Measurements from ENCODE around the gene MAU2. TPM values are rescaled to one million over a fixed set of nuclear protein-coding genes. Genes with fewer than 3 reads are reported as not detected.
"Not testable (repeated sequence)": the region's sequence is repeated elsewhere in the genome, so short reads cannot be mapped to it uniquely, and the experiment has no call there.

The MAU2 gene
- total RNA-seq, 1 experiment from 2014 or later: 38.0 TPM

- in situ Hi-C loops (cut with HindIII; ENCODE audit: low pct_unique_long_range_greater_than_20kb, low sequenced_read_pairs); H3K4me3 ChIP-seq (ENCODE audit: low read depth in 2 of 2, low read length in 2 of 2); H3K36me3 ChIP-seq (ENCODE audit: control insufficient read depth, insufficient read depth, low read length); BruUV-seq (replicated peaks); H3K4me1 ChIP-seq (ENCODE audit: control insufficient read depth, insufficient read depth, low read length); intact Hi-C loops (cut with micrococcal nuclease; ENCODE audit: unreplicated experiment); CTCF ChIA-PET; H3K9me3 ChIP-seq (ENCODE audit: control insufficient read depth, insufficient read depth, low read depth, low read length); ATAC-seq; H3K27ac ChIP-seq (ENCODE audit: low read length); DNase-seq (ENCODE audit: low read depth, low spot score); H3K27me3 ChIP-seq (ENCODE audit: control insufficient read depth, insufficient read depth, low read length); POLR2A ChIA-PET: not testable (repeated sequence)
Observed at GRCh38 chr19:19394333-19394732, 73.7 kb downstream of the MAU2 start.

- in situ Hi-C loops (cut with HindIII; ENCODE audit: low pct_unique_long_range_greater_than_20kb, low sequenced_read_pairs): no loop called here
- ChIA-PET POLR2A (no interaction called here), CTCF (no interaction called here)
- BruUV-seq (replicated peaks): no TSS peak
- no peaks in the 10 kb centered on the region for H3K9me3 ChIP-seq (ENCODE audit: control insufficient read depth, insufficient read depth, low read depth, low read length)
- no peak overlapping the region for H3K4me3 ChIP-seq (ENCODE audit: low read depth in 2 of 2, low read length in 2 of 2)
- H3K27me3 ChIP-seq (ENCODE audit: control insufficient read depth, insufficient read depth, low read length): no peaks in the 10 kb centered on the region
- intact Hi-C loops (cut with micrococcal nuclease; ENCODE audit: unreplicated experiment): no loop called here
- TF ChIP-seq CTCF (IDR thresholded peaks at IDR 0.05): no peak
- TF ChIP-seq REST (IDR thresholded peaks at IDR 0.05; ENCODE audit: insufficient read depth in 1 of 2, low read depth in 2 of 2, low read length in 1 of 2): no peak
- TF ChIP-seq SIN3A (IDR thresholded peaks at IDR 0.05; ENCODE audit: borderline replicate concordance, insufficient read depth, low read depth, low read length): no peak
- TF ChIP-seq POLR2AphosphoS5 (IDR thresholded peaks at IDR 0.05; ENCODE audit: low read depth, low read length): no peak
- no peak for TF ChIP-seq TCF7L2 (IDR thresholded peaks at IDR 0.05; ENCODE audit: low read depth, low read length)
- H3K36me3 ChIP-seq (ENCODE audit: control insufficient read depth, insufficient read depth, low read length): no peaks in the 10 kb centered on the region
- H3K4me1 ChIP-seq (ENCODE audit: control insufficient read depth, insufficient read depth, low read length): peaks cover 19% of the 10 kb centered on the region
- DNase-seq (ENCODE audit: low read depth, low spot score) (no peak), ATAC-seq (peak; percentile 58; the same call in 1 of the 2 replicates)
- H3K27ac ChIP-seq (ENCODE audit: low read length): peak overlapping the region; percentile 54; the same call in 1 of the 2 replicates
Observed at GRCh38 chr19:19399733-19400433, 79.3 kb downstream of the MAU2 start.

GRCh38 chr19:19402656-19403372 lies 82.2 kb downstream of the MAU2 start:
- POLR2A ChIA-PET: interaction anchor here (0.5 kb wide), 1 partner anchor 23 kb away, joined by 5 read pairs; no protein-coding TSS in a partner anchor
- no peak for TF ChIP-seq CTCF (IDR thresholded peaks at IDR 0.05)
- no peak for TF ChIP-seq REST (IDR thresholded peaks at IDR 0.05; ENCODE audit: insufficient read depth in 1 of 2, low read depth in 2 of 2, low read length in 1 of 2)
- TF ChIP-seq SIN3A (IDR thresholded peaks at IDR 0.05; ENCODE audit: borderline replicate concordance, insufficient read depth, low read depth, low read length): no peak
- TF ChIP-seq POLR2AphosphoS5 (IDR thresholded peaks at IDR 0.05; ENCODE audit: low read depth, low read length): no peak
- no peak for TF ChIP-seq TCF7L2 (IDR thresholded peaks at IDR 0.05; ENCODE audit: low read depth, low read length)
- in situ Hi-C loops (cut with HindIII; ENCODE audit: low pct_unique_long_range_greater_than_20kb, low sequenced_read_pairs): no loop called here
- Histone ChIP-seq H3K27me3 (ENCODE audit: control insufficient read depth, insufficient read depth, low read length) (no peaks in the 10 kb centered on the region), H3K27ac (ENCODE audit: low read length) (peak overlapping the region; percentile 69; the same call in 1 of the 2 replicates), H3K9me3 (ENCODE audit: control insufficient read depth, insufficient read depth, low read depth, low read length) (no peaks in the 10 kb centered on the region), H3K4me3 (ENCODE audit: low read depth in 2 of 2, low read length in 2 of 2) (no peak overlapping the region), H3K4me1 (ENCODE audit: control insufficient read depth, insufficient read depth, low read length) (peaks cover 28% of the 10 kb centered on the region), H3K36me3 (ENCODE audit: control insufficient read depth, insufficient read depth, low read length) (peaks cover 2% of the 10 kb centered on the region; the same call in 1 of the 2 replicates)
- ATAC-seq: no peak
- no peak for DNase-seq (ENCODE audit: low read depth, low spot score)
- CTCF ChIA-PET: no interaction called here
- no TSS peak for BruUV-seq (replicated peaks)
- intact Hi-C loops (cut with micrococcal nuclease; ENCODE audit: unreplicated experiment): no loop called here
